Caco-2 (cell line): ENCODE measurements around the gene ADH6. TPM values are rescaled to one million over a fixed set of nuclear protein-coding genes. Genes with fewer than 3 reads are reported as not detected.

Source experiments
- Bru-seq: library from RNA; stranded (reverse); fragments of 400-500 nt; gene quantifications from one replicate; lab custom pipeline; 2021; lab: Mats Ljungman, UMichigan
- BruChase-seq, 2 experiments: library from RNA; stranded (reverse); fragments of 400-500 nt; gene quantifications; one replicate each; lab custom pipeline; 2021; lab: Mats Ljungman, UMichigan
- BruUV-seq: library from RNA; stranded (reverse); fragments of 400-500 nt; replicated peaks from 2 replicates; lab custom pipeline; 2021; lab: Mats Ljungman, UMichigan
- CTCF ChIA-PET: fragments of 300-600 bp; sonication (Branson Sonifier 250); formaldehyde crosslinking; loops from one replicate; lab custom pipeline; 2022; ENCODE audit warnings: antibody characterized with exemption; lab: Charles Lee
- POLR2A ChIA-PET: fragments of 300-600 bp; sonication (Branson Sonifier 250); formaldehyde crosslinking; loops from one replicate; lab custom pipeline; 2022; ENCODE audit warnings: antibody characterized with exemption; lab: Charles Lee
- DNase-seq, 2 experiments: peaks; one replicate each; pipeline versions ENCODE4 v3.0.0 to v3.0.0-alpha.2; 2020 to 2022
- H3K27me3 ChIP-seq: replicated peaks from 2 replicates; pipeline ENCODE4 v1.6.0; 2011; ENCODE audit warnings: low read length; ENCODE audit not compliant: control insufficient read depth, insufficient read depth
- H3K36me3 ChIP-seq: 2 replicates; pipeline ENCODE4 v1.5.1; 2011; ENCODE audit warnings: low read length; ENCODE audit not compliant: control insufficient read depth, insufficient read depth
- H3K4me1 ChIP-seq: fragments of 250-450 bp; sonication (Bioruptor Pico); 2 replicates; pipeline ENCODE4 v1.5.1; 2020; ENCODE audit warnings: mild to moderate bottlenecking
- H3K4me3 ChIP-seq: 2 replicates; pipeline ENCODE4 v1.5.1; 2011; ENCODE audit warnings: low read depth, mild to moderate bottlenecking, control low read depth, low read length
- H3K9me3 ChIP-seq: fragments of 250-450 bp; sonication (Bioruptor Pico); 2 replicates; pipeline ENCODE4 v1.5.1; 2020; ENCODE audit warnings: mild to moderate bottlenecking, moderate library complexity
- H3K27ac Mint-ChIP-seq: one replicate; pipeline ENCODE4 v1.8.0; 2022; ENCODE audit warnings: mixed read lengths; ENCODE audit not compliant: unreplicated experiment
- H3K27me3 Mint-ChIP-seq: one replicate; pipeline ENCODE4 v1.8.0; 2022; ENCODE audit warnings: mixed read lengths; ENCODE audit not compliant: insufficient read depth, unreplicated experiment
- H3K36me3 Mint-ChIP-seq: one replicate; pipeline ENCODE4 v1.8.0; 2022; ENCODE audit warnings: mild to moderate bottlenecking, mixed read lengths; ENCODE audit not compliant: insufficient read depth, unreplicated experiment
- H3K4me1 Mint-ChIP-seq: one replicate; pipeline ENCODE4 v1.8.0; 2022; ENCODE audit warnings: low read depth, mixed read lengths; ENCODE audit not compliant: unreplicated experiment
- H3K4me3 Mint-ChIP-seq: one replicate; pipeline ENCODE4 v1.8.0; 2022; ENCODE audit warnings: mild to moderate bottlenecking, moderate library complexity, mixed read lengths; ENCODE audit not compliant: unreplicated experiment
- H3K9me3 Mint-ChIP-seq: one replicate; pipeline ENCODE4 v1.8.0; 2022; ENCODE audit warnings: mixed read lengths; ENCODE audit not compliant: unreplicated experiment
- CTCF ChIP-seq, 2 experiments: fragments of 200-600 bp in 1 of 2; IDR thresholded peaks; 1 replicate in 1 of 2; 2 replicates in 1 of 2; pipeline versions ENCODE4 v1.5.1 to v1.8.0; 2011 to 2022; ENCODE audit warnings: antibody characterized with exemption in 1 of 2, control low read depth in 1 of 2, inconsistent platforms in 1 of 2, low read depth in 1 of 2, low read length in 1 of 2, mild to moderate bottlenecking in 1 of 2, moderate library complexity in 1 of 2; ENCODE audit not compliant: insufficient read depth in 1 of 2, severe bottlenecking in 1 of 2, unreplicated experiment in 1 of 2
- intact Hi-C: fragments of 100-400 bp; cut with micrococcal nuclease; formaldehyde crosslinking; loops from one replicate; pipeline ENCODE4 v1.10.0; 2022; ENCODE audit not compliant: unreplicated experiment
- long read RNA-seq: library from polyadenylated mRNA; stranded (forward); transcript quantifications from one replicate; pipeline ENCODE4 v2.0.0, GENCODE V29; 2022
- total RNA-seq: library from RNA; stranded (reverse); gene quantifications from 2 replicates; pipeline ENCODE4 v1.2.3, GENCODE V29; 2022

The ADH6 gene
- total RNA-seq (6.8 and 9.1 TPM in 2 replicates), Bru-seq, nascent RNA (percentile 51 among the genes with signal in this experiment), BruChase-seq, experiment 1, labeled RNA remaining after a 2-hour chase (percentile 46 among the genes with signal in this experiment), BruChase-seq, experiment 2, labeled RNA remaining after a 6-hour chase (percentile 52 among the genes with signal in this experiment)
- long read RNA-seq, partial matches to known transcripts, result 1 of 12 reads
- long read RNA-seq, other reads (novel, unspliced or antisense), result 4 of 12 reads

- ChIA-PET POLR2A (interaction anchor here (1.0 kb wide), 1 partner anchor 131 kb away, joined by 3 read pairs; no protein-coding TSS in a partner anchor), CTCF (no interaction called here)
- H3K4me3 Mint-ChIP-seq, result peak within 1 kb of the TSS; percentile 54
- TF ChIP-seq CTCF (IDR thresholded peaks at IDR 0.05; ENCODE audit: insufficient read depth in 1 of 2, low read depth in 1 of 2, low read length in 1 of 2, severe bottlenecking in 1 of 2, unreplicated experiment in 1 of 2), result no peak
- BruUV-seq, result no TSS peak
- H3K27me3 Mint-ChIP-seq, result no peaks in the 10 kb centered on the region
- DNase-seq, result peak; percentile 42 to 59
- H3K27me3 ChIP-seq, result no peaks in the 10 kb centered on the region
- H3K36me3 Mint-ChIP-seq, result no peaks in the 10 kb centered on the region
- H3K9me3 Mint-ChIP-seq, result peaks cover 6% of the 10 kb centered on the region
- peak within 1 kb of the TSS; percentile 12 for H3K4me3 ChIP-seq
- H3K36me3 ChIP-seq, result no peaks in the 10 kb centered on the region
- peak within 1 kb of the TSS; percentile 55 for H3K27ac Mint-ChIP-seq
- H3K4me1 Mint-ChIP-seq, result peaks cover 19% of the 10 kb centered on the region
- no peaks in the 10 kb centered on the region for H3K9me3 ChIP-seq
- peaks cover 35% of the 10 kb centered on the region for H3K4me1 ChIP-seq
- intact Hi-C loops, result loop anchor here (1.0 kb wide), 1 partner anchor 62 kb away; no protein-coding TSS in a partner anchor
Measured at GRCh38 chr4:99219072-99219471, at the start of gene ADH6. TSS of gene ADH6 (minus strand) at chr4:99219246. CDS start at chr4:99219152, 94 bp downstream.

- CTCF ChIA-PET, result no interaction called here
Measured at GRCh38 chr4:99264927-99265326, 45.9 kb upstream of the ADH6 start.

GRCh38 chr4:99252746-99253145, 33.7 kb upstream of the ADH6 start:
- H3K9me3 ChIP-seq, result no peaks in the 10 kb centered on the region
- no TSS peak for BruUV-seq
- no peak overlapping the region for H3K4me3 Mint-ChIP-seq
- no peak overlapping the region for H3K27ac Mint-ChIP-seq
- no peaks in the 10 kb centered on the region for H3K4me1 Mint-ChIP-seq
- peaks cover 13% of the 10 kb centered on the region for H3K9me3 Mint-ChIP-seq
- DNase-seq, result no peak
- H3K36me3 Mint-ChIP-seq, result no peaks in the 10 kb centered on the region
- H3K4me1 ChIP-seq, result no peaks in the 10 kb centered on the region
- intact Hi-C loops, result no loop called here
- H3K36me3 ChIP-seq, result no peaks in the 10 kb centered on the region
- no peak overlapping the region for H3K4me3 ChIP-seq
- ChIA-PET CTCF (no interaction called here), POLR2A (no interaction called here)
- TF ChIP-seq CTCF (IDR thresholded peaks at IDR 0.05; ENCODE audit: insufficient read depth in 1 of 2, low read depth in 1 of 2, low read length in 1 of 2, severe bottlenecking in 1 of 2, unreplicated experiment in 1 of 2), result no peak
- H3K27me3 Mint-ChIP-seq, result no peaks in the 10 kb centered on the region
- H3K27me3 ChIP-seq, result no peaks in the 10 kb centered on the region

More at GRCh38 chr4:99264927-99265326, 45.9 kb upstream of the ADH6 start:
- TF ChIP-seq CTCF (IDR thresholded peaks at IDR 0.05; ENCODE audit: insufficient read depth in 1 of 2, low read depth in 1 of 2, low read length in 1 of 2, severe bottlenecking in 1 of 2, unreplicated experiment in 1 of 2), result no peak
- no peaks in the 10 kb centered on the region for H3K36me3 Mint-ChIP-seq
- no peaks in the 10 kb centered on the region for H3K4me1 ChIP-seq
- no TSS peak for BruUV-seq
- intact Hi-C loops, result no loop called here
- H3K36me3 ChIP-seq, result no peaks in the 10 kb centered on the region
- H3K27me3 Mint-ChIP-seq, result no peaks in the 10 kb centered on the region
- no peak overlapping the region for H3K27ac Mint-ChIP-seq
- POLR2A ChIA-PET, result no interaction called here
- no peaks in the 10 kb centered on the region for H3K9me3 ChIP-seq
- H3K27me3 ChIP-seq, result no peaks in the 10 kb centered on the region
- no peak overlapping the region for H3K4me3 Mint-ChIP-seq
- no peak overlapping the region for H3K4me3 ChIP-seq
- peaks cover 21% of the 10 kb centered on the region for H3K9me3 Mint-ChIP-seq
- no peaks in the 10 kb centered on the region for H3K4me1 Mint-ChIP-seq
- no peak for DNase-seq
